Fibroblast of skin of right biceps (primary cell): ENCODE data around the gene COX7B.
"Not testable (repeated sequence)": the region's sequence is repeated elsewhere in the genome, so short reads cannot be mapped to it uniquely, and the experiment has no call there.

Experiments used
- DNase-seq: peaks from one replicate; pipeline ENCODE4 v3.0.0-alpha.2; 2013

Gene COX7B

GRCh38 chrX:77899081-77899828 lies at the start of gene COX7B:
Gene COX7B (plus strand): TSS chrX:77899468. CDS start chrX:77899554, 86 bp downstream.
- peak; percentile 97 for DNase-seq

DNA sequence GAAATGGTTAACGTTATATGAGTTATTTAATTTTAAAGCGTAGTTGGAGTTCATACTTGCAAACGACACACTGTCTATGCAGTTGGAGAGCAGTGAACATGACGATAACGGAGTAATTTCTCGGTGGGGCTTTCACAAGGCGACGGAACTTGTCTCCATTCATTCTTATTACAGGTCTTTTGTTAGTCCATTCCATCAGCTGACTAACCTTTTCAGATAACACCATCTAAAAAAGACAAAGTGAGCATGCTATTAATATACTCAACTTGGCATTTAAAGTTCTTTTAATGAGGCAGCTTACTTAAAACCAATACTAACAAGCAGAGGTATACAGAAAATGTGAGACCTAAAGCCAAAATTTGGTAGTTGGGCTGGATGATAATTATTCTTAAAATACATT lies 23.9 kb upstream of the COX7B start:
- DNase-seq = no peak

DNA sequence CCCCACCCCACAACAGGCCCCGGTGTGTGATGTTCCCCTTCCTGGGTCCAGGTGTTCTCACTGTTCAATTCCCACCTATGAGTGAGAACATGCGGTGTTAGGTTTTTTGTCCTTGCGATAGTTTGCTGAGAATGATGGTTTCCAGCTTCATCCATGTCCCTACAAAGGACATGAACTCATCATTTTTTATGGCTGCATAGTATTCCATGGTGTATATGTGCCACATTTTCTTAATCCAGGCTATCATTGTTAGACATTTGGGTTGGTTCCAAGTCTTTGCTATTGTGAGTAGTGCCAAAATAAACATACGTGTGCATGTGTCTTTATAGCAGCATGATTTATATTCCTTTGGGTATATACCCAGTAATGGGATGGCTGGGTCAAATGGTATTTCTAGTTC lies 17.9 kb upstream of the COX7B start:
- DNase-seq = not testable (repeated sequence)

- DNase-seq = no peak
Measured at GRCh38 chrX:77892887-77893286, 6.4 kb upstream of the COX7B start.

DNA sequence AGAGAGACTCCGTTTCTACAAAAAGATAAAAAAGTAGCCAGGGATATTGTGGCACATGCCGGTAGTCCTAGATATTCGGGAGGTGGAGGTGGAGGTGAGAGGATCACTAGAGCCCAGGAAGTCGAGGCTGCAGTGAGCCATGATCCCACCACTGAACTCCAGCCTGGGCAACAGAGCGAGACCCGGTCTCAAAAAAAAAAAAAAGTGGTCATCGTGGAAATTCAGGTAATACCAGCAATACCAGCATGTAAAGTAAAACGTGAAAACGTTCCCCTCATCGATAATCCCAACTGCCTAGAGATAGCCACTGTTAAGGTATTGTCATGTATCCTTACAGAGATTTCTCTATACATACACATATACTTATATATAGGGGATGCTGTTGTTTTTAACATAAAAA lies 5.6 kb upstream of the COX7B start:
- no peak for DNase-seq

- peak; percentile 97 for DNase-seq
Measured at GRCh38 chrX:77894921-77895886, 4.1 kb upstream of the COX7B start, which contains the start of gene MAGT1. Gene MAGT1 (minus strand): TSS chrX:77895435. CDS start chrX:77895410, 25 bp downstream.

DNA sequence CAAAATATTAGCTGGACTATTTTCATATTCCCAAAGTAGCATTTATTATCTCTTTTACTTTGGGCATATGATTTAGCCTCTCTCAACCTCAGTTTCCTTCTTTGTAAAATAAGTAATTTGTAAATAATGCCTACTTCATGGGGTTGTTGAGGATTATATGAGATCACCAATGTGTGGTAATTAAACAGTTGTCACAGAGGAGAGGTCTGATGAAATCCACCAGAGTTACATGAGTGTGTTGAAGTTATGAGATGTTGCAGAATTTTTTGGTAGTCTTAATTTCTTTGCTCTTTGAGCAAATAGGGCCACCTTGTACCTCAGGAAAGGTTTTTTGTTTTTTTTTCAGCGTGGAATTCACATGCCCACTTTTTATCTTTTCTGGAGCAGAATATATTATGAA lies 1.4 kb downstream of the COX7B start:
- no peak for DNase-seq

- no peak for DNase-seq
Measured at GRCh38 chrX:77901506-77901905, 2.2 kb downstream of the COX7B start.

DNA sequence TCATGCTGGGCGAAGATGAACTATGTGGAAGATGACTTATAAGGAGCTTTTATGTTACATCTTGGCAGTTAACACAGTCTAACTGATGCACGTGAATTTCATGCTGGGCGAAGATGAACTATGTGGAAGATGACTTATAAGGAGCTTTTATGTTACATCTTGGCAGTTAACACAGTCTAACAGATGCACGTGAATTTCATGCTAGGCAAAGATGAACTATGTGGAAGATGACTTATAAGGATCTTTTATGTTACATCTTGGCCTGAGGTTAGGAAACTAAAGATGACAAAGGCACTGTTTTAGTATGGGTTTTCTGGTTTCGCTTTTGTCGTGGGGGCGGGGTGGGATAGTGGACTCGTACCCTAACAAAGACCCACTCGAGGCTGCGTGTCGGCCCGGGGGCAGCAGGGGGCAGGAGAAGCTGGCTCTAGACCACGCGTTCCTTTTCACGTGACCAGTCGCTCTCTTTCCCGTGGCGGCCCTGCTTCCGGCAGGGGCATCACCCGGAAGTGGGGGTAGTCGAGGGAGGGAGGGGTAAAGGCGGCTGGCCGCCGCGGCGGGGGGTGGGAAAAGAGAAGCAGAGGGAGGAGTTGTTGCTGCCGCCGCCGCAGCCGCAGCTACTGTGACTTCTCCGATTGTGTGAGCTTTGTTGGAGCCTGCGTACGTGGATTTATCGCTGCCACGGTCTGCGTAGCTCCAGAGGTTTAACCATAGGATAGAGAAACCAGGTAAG lies 11.0 kb downstream of the COX7B start, which contains the start of gene ATP7A:
Gene ATP7A (plus strand): TSS at position 586 of the 733 bp plus-strand sequence. CDS start 60,949 bp downstream, outside the sequence.
- peak; percentile 91 for DNase-seq

GRCh38 chrX:77917294-77917933 lies 18.1 kb downstream of the COX7B start:
- DNase-seq = no peak

DNA sequence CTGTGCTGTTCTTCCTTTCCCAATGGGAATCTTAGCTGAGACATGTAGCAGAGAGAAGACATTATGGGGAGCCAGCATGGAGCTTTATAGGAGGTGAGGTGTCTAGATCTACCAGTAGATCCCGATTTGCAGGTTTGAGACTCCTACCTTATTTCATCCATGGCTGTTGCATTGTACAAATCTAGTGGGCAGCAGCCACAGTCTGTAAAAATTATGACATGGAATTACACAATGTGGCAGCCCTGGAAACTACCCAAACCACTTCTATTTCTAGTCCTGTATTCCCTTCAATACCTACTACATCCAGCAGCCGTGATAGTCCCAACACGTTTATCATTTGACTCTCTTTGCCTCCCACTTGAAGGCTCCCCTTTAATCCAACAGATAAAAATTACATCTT lies 19.3 kb downstream of the COX7B start:
- no peak for DNase-seq

DNA sequence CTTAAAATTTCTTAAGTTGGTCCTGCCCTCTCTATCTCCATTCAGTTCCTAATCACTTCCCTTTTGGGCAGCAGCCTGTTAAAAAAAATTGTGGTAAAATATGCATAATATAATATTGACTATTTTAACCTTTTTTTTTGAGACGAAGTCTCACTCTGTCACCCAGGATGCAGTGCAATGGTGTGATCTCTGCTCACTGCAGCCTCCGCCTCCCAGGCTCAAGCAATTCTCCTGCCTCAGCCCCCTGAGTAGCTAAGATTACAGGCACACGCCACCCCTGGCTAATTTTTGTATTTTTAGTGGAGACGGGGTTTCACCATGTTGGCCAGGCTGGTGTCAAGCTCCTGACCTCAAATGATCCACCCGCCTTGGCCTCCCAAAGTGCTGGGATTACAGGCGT lies 20.1 kb downstream of the COX7B start:
- DNase-seq = not testable (repeated sequence)

DNA sequence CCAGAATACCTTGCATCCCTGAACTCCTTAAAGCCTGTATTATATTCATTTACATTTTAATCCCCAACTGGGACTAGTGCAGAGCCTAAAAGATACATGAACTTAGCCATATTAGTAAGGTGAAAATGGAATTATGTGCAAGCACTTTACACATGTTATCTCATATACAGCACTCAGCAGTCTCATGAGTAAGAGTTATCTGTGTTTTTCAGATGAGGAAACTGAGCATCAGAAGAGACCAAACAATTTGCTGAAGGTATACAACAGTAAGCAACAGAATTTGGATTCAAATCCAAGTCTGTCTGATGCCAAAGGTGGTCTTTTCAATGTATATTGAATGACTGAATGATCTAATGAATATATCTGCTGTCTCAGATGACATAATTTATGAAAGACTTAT lies 23.5 kb downstream of the COX7B start:
- DNase-seq = no peak

DNA sequence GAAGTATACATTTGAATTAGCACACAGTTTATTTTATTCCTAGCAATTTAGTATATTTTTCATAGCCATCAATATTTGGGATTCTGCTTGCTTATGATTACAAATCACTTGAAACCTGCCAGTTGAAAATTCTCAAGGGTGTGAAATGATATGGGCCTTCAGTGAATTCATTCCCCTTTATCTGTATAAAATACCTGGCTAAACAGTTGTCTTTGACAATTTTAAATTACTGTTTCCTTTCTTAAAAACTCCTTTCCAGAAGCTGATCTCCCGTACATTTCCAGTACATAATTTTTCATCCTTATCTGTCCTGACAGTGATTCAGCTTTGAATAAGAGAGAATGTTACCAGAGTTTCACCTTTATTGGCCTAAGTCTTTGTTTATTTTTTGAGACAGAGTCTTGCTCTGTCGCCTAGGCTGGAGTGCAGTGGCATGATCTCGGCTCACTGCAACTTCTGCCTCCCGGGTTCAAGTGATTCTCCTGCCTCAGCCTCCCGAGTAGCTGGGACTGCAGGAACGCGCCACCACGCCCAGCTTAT lies 25.1 kb downstream of the COX7B start:
- no peak for DNase-seq

GRCh38 chrX:77925764-77926163 lies 26.5 kb downstream of the COX7B start:
- DNase-seq = no peak

DNA sequence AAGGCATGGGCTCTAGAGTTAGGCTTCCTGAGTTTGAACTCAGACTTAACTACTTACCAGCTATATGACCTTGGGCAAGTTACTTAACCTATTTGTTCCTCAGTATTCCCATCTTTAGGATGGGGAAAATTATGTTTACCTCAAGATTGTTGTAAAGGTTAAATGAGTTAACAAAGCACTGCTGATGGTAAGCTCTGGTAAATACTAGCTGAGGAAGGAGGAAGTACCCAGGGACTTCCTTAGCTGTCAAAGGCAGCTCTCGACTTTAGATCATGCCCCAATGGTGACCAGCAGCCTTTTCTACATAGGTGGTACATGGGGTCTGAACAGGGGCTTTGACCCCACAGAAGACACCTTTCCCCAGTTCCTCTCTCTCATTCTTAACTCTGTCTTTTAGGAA lies 31.3 kb downstream of the COX7B start:
- no peak for DNase-seq

DNA sequence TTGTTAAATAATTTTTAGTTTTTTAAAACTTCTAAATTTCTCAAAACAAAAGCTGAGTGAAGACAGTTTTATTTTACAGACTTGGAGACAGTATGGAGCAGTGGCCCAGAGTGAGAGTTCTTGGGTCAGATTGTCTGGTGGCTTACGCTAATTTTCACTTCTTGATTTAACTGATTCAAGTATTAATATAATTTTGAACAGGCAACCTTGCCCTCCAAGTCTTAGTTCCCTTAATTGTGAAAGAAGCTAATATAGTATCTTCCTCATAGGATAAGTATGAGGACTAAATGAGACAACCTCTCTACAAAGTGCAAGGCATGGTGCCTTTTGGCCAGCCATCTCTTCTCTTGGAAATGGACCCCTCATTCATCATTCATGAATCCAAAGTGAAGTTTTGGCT lies 36.6 kb downstream of the COX7B start:
- DNase-seq = no peak

DNA sequence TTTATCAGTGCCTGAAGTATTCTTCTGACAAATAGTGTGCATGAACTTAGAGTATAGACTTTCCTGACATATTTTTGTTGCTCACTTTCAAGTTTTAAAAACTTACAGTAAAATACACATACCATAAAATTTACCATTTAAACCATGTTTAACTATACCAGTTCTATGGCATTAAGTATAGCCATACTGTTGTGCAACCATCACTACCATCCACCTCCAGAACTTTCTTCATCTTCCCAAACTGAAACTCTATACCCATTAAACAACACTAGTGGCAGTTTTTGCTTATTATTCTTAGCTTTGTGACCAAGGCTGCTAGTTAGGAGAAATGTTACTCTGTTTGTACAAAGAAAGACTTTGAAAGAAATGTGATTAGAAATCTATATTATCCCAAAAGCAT lies 37.0 kb downstream of the COX7B start:
- no peak for DNase-seq

- DNase-seq = peak; percentile 12
Measured at GRCh38 chrX:77937291-77937690, 38.0 kb downstream of the COX7B start.

DNA sequence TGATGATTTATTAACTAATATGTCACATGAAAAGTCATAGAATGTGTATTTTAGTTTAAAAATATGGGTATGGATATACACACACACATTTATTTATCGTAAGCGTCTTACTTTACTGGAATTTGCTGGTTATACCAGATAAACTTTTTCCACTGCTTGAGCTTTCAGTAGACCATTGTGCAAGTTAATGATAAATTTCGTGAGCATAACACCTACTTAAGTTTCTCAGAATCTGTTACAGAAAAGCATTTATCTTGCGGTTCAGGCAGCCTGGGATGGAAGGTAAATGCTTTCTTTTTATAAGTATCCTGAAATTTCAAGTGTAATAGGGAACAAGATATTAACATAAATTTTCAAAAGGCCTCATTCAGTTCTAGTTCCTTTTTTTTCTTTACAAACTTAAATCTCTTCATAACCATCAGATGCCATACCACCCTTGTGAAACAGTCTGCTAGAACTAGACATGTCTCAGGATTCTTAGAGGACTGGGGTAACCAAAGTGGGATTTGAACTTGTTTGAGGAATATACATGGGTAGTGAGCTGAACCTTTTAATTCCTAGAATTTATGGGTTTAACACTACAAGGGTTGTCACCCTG lies 38.9 kb downstream of the COX7B start:
- no peak for DNase-seq

- DNase-seq = not testable (repeated sequence)
Measured at GRCh38 chrX:77945031-77945430, 45.8 kb downstream of the COX7B start.
